T-helper 2 cell treated with Interferon-gamma antibody and Interleukin-4, amounts not matched to agents 100 ng/mL and 5 ng/mL, for 36 hours (primary cell): ENCODE results near the gene ARL15. TPM values are rescaled to one million over a fixed set of nuclear protein-coding genes. Genes with fewer than 3 reads are reported as not detected.

Source experiments
- intact Hi-C: fragments of 100-400 bp; cut with micrococcal nuclease; formaldehyde crosslinking; loops from one replicate; pipeline ENCODE4 v1.15.1; 2023
- total RNA-seq: library from RNA; stranded (reverse); gene quantifications from 2 replicates; pipeline ENCODE4 v1.2.3, GENCODE V29; 2022

ARL15 gene
- total RNA-seq, 1 donor from 2014 or later: 11.7 TPM

DNA sequence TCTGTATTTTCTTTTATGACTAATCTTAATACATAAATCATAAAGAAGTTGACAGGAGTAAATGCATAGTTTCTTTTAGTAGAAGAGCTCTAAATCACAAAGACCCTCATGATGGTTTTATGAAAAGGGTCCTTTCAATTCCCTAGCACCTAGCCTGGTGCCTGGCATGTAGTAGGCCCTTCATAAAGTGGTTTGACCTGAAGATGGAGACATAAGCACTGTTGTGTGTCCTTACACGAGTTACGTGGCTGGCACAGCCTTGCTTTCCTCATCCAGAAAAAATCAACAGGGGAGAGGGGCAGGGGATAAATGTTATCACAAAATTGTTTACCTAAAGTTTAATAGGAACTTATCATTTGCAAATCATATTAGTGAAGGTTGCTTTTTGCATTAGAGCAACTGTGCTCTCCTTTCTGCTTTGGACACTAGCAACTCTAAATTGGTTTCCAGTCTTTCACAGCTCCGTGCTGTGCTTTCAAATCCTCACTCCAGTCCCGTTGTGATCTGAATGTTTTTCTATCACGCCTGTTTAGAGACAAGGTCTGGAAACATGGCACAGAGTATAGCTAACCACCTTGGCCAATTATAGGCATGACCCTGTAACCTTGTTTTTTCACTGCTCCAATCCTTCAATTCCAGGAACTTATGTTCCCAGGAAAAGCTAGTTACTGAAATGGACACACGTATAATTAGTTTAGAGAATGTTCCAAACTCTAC lies 55.7 kb downstream of the ARL15 start:
- intact Hi-C loops: no loop called here

DNA sequence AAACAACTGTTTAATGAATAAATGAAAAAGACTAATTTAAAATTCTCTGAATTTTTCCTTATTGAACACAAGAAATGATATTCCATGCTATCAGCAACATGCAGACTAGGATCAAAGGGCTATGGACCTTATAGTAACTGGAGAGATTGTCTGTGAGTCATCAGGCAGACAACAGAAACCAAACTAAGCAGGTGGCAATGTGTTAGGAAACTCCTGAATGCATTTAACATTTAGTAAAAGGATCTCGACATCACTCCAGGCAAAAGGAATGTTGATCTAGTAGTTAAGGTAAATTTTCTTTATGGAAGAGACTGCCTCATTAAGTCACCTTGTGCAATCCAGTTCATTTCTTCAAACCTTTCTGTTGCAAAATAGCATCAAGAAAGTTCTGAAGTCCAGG lies 58.4 kb downstream of the ARL15 start:
- intact Hi-C loops: no loop called here

DNA sequence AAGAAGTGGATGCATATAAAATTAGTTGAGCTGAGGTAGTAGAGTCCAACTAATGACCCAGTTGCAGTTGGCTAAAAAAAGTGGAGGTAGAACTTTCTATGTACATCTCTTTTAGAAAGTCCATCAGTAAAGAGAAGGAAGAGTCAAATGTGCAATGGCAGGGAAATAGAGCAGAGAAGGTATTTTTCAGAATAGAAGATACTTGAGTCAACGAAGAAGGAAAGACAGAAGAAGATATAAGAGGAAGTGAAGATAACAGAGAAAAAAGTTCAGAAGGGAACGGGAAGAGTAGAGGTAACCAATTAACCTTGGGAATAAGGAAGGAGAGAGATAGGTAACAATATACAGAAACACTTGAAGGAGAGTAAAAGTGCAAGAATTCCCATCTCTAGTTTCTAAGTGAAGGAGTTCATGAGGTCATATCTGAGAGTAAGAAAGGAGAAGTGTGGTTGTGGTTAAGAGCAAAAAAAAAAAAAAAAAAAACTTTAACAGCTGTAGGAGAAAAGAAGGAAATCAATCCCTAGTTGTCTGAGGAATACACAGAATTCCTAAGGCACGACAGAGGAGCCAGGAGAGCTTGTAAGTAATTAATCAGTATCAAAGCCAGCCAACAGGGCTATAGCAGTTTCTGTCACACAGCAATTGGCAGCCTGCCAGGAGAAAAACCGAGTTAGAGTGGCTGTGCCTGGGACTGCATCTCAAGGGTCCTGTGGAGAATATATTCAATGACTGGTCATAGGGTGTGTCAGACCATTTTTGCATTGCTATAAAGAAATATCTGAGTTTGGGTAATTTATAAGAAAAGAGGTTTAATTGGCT lies 61.0 kb downstream of the ARL15 start:
- intact Hi-C loops: loop anchor here (10.0 kb wide), 1 partner anchor 615 kb away; no protein-coding TSS in a partner anchor

DNA sequence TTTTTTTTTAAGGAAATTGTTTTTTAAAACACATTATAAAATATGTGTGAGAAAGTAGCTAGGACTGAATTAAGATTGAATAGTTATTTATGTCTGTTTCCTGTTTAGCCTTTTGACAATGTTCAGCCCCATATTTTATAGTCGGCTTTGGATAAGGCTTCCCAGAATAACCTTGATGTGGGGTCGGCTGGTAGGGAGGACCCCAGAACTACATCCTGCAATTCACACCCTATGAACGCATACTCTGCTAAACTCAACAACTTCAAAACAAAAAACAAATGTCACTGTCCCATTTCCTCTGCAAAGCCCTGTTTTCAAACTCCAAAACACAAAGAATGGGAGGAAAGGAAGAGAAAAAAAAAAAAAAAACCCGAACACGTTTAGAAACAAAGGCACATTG lies 63.1 kb downstream of the ARL15 start:
- intact Hi-C loops: loop anchor here (10.0 kb wide), 1 partner anchor 618 kb away; no protein-coding TSS in a partner anchor

DNA sequence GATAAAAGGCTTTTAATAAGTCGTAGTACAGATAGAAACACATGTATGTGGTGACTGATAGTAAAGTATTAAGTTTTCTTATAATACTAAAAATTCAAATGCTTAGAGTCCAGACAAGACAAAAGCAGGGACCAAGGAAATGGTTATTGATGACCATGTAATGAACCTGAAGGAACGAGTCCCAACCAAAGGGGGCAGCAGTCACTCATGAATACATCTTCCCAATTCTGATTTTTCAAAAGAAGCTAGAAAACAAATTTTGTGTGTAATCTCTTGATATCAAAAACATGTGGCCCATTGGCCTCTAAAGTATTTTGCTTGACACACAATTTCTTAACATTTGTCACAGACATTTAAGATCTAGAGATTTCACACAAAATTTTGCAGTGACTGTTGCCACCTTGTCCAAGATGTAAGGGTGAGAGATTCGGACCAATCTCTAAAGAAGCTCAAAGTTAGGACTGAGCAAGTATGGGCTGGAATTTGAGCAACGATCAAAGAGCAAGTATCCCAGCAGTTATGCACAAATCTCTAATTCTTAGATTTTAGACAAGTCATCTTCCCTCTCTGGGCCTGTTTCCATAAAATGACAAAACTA lies 66.8 kb downstream of the ARL15 start:
- intact Hi-C loops: loop anchor here (1.0 to 10.0 kb wide), 3 partner anchors 176 to 621 kb away; no protein-coding TSS in a partner anchor

DNA sequence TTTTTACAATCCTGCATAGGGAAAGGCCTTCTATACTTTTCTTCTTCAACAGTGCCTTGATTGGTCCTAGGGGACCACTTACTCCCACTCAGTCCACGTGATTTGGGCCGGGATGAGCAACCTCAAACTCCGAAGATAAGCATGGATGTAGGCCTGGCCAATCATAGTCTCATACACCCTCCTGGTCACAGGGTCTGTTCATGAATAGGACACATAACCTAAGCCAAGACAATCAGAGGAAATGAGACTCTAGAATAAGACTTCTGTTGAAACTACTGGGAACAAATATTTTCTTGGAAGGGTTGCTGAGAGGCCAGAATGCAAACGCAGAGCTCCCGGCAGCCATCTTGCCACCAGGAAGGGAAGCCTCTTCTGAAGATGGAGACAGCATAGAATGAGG lies 68.1 kb downstream of the ARL15 start:
- intact Hi-C loops: loop anchor here (5.0 to 10.0 kb wide), 2 partner anchors 245 to 623 kb away; no protein-coding TSS in a partner anchor

DNA sequence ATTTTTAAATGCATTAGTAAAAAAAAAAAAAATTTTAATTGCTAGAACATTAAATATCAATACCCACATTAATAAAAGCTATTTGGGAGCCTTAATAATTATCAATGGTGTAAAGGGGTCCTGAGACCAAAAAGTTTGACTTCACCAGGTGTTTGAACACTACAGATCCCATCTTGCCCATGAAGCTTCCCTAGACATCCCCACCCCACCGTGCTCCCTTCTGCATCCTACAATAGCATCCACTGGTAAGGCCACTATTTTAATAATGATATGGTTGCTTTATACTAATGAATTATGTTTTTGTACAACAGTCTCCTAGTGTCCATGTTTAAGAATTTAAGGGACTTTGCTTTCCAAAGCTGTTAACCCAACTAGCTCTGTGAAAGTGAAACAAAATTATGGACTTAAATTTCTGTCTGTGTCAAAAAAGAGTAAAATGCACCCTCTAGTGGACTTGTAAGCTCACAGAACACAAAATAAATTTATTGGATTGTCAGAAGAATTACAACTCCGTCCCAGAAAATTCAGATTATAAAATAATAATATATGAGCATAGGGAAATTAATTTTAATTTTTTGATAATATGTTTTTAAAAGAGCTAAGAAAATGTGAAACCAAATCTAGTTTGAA lies 76.0 kb downstream of the ARL15 start:
- intact Hi-C loops: no loop called here

DNA sequence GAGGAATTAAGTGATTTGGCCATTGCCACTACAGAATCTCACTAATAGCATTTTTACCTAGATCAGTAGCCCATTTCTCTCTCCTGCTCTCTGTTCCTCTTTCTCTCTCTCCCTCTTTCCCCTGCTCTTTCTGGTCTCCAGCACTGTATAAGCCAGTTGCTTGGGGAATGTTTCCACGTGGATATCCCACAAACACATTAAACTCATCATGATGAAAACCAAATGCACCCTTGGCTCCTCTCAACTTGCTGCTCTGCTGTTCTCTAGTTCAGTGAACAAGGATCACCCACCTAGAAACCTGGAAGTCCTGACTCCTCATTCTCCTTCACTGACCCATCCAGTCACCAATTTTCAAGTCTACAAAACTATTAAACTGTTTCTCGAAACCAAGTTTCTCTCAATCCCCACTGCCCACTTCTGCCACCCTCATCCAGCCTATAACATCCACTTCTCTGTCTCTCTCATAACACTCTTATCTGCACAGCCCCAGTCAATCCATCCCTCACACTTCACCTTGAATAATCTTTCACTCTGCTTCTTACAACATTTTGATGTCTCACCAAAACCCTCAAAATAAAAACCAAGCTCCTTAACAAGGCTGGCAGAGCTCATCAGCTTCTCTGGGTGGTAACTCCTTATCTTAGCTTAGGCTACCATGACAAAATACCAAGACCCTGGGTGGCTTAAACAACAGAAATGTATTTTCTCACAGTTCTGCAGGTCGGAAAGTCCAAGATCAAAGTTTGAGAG lies 79.3 kb downstream of the ARL15 start:
- intact Hi-C loops: no loop called here

DNA sequence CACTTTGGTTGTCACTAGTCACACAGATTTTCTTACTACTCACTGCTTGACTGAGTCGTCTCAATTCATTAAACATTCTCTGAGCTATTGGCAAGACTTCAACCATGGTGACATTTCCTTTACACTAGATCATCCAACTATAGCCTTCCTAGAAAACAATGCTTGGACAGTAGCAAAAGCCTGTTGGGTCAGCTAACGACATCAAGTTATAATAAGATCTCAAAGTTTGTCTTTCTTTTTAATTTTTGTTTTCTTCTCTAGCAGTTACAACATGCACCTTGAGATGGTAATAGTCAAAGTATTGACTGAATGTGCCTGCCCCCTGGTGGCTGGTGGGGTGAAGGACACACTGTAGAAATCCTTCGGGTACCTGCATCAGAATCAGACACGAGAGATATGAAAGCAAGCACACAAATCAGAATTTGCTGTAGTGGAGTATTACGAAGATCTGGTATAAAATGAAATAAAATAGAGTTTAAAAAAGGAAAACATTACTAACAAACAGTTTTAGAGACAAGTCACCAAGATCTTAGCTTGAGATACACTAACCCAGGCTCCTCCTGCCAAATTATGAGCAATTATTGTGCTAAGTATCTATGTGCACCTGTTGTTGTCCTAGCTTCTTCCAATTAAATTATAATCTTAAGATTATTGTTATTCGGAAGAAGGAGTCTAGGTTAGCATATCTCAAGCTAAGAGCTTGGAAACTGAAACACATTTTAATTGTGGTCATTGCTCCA lies 81.2 kb downstream of the ARL15 start:
- intact Hi-C loops: loop anchor here (1.0 to 10.0 kb wide), 4 partner anchors 750 to 1284 kb away; no protein-coding TSS in a partner anchor

DNA sequence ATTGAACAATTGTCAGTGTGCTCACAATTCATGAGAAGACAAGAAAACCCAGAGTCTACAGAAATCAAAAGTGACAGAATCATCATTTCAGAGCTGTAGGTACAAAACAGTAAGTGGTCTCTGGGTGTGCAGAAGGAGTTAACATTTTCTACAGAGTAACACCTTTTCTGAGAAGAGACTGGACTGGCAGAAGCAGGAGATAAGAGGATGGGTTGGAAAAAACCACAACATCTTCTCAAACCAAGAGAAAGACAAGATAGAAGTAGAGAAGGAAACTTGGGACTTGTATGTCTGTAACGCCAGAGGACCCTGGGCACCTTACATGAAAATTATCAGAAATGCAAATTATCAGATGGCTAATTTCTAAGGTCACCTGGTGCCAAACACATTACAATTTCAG lies 82.6 kb downstream of the ARL15 start:
- intact Hi-C loops: loop anchor here (2.0 to 10.0 kb wide), 3 partner anchors 1055 to 1283 kb away; no protein-coding TSS in a partner anchor

DNA sequence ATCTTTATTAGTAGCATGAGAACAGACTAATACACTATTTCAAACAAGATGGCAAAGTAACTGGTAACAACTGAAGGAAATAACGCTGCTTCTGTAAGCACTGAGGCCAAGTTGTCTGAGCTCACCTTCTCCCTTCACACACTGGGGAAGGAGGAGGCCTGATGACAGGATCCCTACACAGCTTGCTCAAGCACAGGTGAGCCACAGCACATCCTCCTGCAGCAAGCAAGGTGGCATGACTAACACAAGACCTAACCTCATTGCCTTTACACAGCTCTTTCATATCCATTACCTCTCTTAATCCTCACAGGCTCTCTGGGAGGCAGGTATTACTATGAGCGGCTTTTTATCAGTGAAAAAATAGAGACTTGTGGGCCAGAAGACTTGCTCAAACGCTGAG lies 83.3 kb downstream of the ARL15 start:
- intact Hi-C loops: loop anchor here (5.0 to 10.0 kb wide), 2 partner anchors 1055 to 1282 kb away; no protein-coding TSS in a partner anchor

DNA sequence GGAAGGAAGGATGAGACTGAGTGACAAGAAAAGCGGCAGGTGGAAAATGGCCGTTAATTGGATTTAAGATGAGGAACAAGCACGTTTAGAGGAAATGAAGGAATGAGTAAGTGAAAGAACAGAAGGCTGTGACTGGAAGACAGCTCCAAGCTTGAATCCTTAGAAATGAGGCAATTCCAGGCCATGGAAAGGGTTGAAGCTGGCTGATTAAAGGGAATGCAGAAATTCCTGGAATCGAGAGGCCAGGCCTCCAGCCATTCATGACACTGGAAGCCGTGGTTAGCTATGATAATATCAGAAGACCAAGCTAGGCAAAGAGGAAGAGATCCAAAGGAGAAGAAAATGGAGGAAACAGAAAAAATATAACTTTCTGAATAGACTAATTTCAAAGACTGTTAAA lies 84.2 kb downstream of the ARL15 start:
- intact Hi-C loops: loop anchor here (5.0 to 10.0 kb wide), 2 partner anchors 1054 to 1281 kb away; no protein-coding TSS in a partner anchor

DNA sequence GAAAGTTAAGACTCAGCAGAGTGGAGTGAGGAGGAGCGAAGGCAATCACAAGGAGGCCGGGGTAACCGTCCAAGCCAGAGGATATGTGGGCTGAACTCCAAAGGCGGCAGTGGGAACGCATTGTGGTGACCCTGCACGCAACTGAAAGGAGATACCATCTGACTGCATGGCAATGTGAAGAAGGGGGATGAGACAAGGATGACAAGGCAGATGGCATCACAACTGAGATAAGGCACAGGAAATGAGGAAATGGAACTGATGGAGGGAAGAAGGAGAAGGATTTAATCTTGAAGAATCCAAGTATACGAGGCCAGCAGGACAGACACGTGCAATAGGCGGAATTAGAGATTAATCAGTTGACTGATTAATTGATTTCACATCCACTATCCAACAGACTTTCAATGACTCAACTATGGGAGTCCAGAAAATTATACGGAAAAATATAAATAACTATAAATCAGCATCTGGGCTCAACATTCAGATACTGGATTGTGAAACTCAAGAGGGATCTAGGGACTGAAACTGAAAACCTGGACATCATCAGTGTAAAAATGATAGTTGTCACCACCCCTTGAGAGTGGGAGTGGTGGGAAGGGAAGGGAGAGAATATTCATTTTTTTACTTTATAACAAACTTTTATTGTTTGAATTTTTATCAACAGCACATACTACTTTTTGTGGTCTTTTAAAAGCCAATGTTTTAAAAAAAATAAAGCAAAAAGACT lies 86.1 kb downstream of the ARL15 start:
- intact Hi-C loops: loop anchor here (10.0 kb wide), 1 partner anchor 1279 kb away; no protein-coding TSS in a partner anchor

DNA sequence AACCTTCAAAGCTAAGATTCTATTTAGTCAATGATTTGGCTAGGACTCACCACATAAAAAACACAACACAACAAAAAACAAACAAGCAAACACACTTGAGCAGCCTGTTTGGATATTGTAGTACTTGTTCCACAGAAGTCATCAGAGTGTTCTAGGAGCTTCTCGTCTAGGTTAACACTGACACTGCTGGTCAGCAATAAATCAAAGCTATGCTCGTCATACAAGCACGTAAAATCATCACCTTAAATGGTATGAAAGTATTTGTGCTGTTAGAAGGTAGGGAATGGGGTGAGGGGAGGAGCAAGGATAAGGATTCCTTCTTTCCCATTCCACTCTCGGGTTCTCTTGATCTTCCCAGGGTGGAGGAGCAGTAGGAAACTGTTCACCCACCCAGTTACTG lies 88.0 kb downstream of the ARL15 start:
- intact Hi-C loops: loop anchor here (10.0 kb wide), 1 partner anchor 1278 kb away; no protein-coding TSS in a partner anchor

DNA sequence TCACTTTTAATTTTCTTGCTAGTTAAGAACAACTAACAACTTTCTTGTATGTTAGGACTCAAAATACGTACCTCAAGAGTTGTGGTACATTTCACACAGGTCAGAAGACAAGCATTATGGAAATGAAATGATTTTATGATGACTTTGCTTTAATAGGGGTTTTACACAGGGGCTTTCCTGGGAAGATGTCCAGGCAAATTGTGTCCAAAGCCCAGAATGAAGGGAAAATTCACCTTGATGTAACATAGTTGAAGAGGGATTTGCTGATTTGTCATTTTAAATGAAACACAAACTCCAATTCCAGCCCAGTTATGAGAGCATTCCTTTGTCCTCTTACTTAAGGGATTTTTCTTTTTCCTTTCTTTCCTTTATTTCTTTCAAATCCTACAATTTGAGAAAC lies 89.2 kb downstream of the ARL15 start:
- intact Hi-C loops: loop anchor here (10.0 kb wide), 1 partner anchor 1276 kb away; no protein-coding TSS in a partner anchor

DNA sequence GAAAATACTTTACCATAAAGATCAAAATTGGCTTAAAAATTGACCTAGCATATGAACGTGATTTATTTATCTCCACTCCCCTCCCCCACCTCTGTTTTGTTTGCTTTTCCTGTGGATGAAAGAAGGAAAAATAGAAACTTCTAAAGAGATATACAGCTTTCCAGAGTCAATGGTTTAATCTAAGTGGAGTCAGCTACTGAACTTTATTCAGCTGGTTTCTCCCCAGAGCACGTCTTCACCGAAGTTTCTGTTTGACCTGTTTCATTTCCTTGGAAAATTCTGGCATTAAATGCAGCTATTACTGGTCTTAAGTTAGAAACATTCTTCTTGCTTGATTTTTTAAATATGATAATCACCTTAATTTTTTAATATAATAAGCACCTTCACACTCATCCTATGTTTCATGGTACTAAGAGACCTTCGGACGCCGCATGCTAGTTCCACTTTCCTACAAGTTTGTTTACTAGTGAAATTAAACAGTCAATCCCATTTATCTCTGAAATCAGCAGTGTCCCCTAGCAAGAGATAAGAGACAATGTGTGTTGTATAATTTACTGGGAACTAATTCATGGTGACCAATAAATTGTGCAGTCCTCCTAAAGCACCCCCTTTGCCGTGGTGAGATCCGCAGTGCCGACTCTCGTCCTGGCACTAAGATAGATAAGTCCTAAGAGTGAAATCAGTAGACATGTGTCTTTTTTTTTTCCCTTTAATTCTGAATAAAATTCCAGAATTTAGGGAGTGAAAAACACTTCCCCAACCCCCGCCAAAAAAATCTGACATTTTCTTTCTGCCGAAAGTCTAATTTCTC lies 89.9 kb downstream of the ARL15 start:
- intact Hi-C loops: loop anchor here (10.0 kb wide), 1 partner anchor 1276 kb away; no protein-coding TSS in a partner anchor

DNA sequence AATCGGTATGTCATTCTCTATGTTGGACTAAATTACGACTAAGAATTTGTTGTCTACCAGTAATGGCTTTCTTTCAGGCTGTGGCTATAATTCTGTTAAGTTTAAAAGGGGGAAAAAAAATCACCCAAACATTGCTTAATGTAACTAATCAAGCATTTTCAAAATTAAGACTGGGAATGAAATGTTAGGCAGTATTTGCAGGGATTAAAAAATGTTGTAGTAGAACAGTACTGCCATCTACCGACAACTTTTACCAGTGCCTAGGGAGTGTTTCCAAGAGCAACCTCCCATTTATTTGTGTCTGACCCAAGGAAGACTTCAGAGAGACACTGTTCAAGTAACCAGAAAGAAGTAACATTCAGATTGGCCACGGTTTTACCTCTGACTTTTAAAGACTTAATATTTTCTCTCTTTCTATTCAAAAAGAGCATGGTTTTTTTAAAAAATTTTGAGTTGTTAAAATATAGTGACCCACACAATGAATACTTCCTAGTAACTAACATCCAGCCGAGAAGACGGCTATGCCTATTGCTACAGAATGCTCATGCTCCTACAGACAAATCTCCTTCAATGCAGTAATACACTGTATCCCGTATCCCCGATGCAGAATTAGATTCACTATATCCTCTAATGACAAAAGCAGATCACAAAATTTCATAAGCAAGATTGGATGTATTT lies 92.4 kb downstream of the ARL15 start:
- intact Hi-C loops: loop anchor here (2.0 to 10.0 kb wide), 3 partner anchors 739 to 953 kb away; no protein-coding TSS in a partner anchor
